ENCODE measurements around the gene C1orf50.

Gene C1orf50

GRCh38 chr1:42739753-42740700 is 27.0 kb upstream of the C1orf50 start, which contains the start of gene CLDN19:
Gene CLDN19, minus strand, starts transcription at chr1:42740236. Its CDS starts 173 bp downstream, at chr1:42740063.
- H3K4me3 ChIP-seq (ENCODE audit: extremely low read depth, insufficient read depth, low read length, poor library complexity, severe bottlenecking): no peak within 1 kb of the TSS
- no peaks in the 10 kb centered on the region for H3K9me3 ChIP-seq (ENCODE audit: control insufficient read depth, low read length)
- 55 to 56% methylated on average over 17 to 19 of the region's 27 CpGs for WGBS, 2 experiments (ENCODE audit: insufficient coverage in 2 of 2)
- H3K27ac ChIP-seq (ENCODE audit: low read depth, low read length, severe bottlenecking): no peak within 1 kb of the TSS
- H3K4me1 ChIP-seq (ENCODE audit: control insufficient read depth, insufficient read depth, low read length, poor library complexity, severe bottlenecking): peaks cover 6% of the 10 kb centered on the region
- H3K36me3 ChIP-seq (ENCODE audit: control insufficient read depth, insufficient read depth, low read length): no peaks in the 10 kb centered on the region

DNA sequence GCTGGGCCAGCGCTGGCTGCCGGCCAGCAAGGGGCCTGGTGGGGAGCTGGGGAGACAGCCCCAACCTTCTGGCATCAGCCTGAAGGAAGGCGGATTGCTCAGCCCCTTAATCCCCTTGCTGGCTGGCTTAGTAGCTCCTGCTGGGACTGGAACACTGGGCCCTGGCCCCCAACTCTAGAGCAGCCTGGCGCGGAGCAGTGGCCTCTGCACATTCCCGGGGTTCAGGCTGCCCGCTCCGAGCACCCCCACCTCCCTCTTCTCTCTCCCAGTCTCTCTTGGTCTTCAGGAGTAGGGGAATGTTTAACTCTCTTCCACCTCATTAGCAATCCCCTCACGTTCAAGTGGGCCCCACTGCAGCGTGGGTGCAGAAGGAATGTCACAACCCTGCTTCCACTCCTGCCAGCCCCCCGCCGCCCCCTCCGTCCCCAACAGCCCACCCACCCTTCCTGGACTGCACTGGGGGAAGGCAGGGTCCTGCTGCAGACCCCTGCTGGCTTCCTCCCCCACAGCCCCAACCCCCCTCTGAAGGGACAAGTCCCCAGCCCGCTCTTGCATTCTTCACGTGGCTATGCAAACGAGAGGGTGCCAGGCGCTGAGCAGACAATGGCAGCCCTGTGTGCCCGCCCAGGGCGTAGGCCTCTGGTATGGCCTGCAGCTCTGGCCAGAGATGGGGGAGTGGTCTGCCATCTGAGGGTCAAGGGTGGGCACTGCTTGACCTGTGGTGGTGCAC is 26.0 kb upstream of the C1orf50 start:
- Histone ChIP-seq H3K9me3 (ENCODE audit: control insufficient read depth, low read length) (no peaks in the 10 kb centered on the region), H3K4me3 (ENCODE audit: extremely low read depth, insufficient read depth, low read length, poor library complexity, severe bottlenecking) (no peak overlapping the region), H3K36me3 (ENCODE audit: control insufficient read depth, insufficient read depth, low read length) (peaks cover 3% of the 10 kb centered on the region), H3K4me1 (ENCODE audit: control insufficient read depth, insufficient read depth, low read length, poor library complexity, severe bottlenecking) (peaks cover 4% of the 10 kb centered on the region), H3K27ac (ENCODE audit: low read depth, low read length, severe bottlenecking) (no peak overlapping the region)
- whole genome bisulfite sequencing, 2 experiments (ENCODE audit: insufficient coverage in 2 of 2): 74 to 78% methylated on average over 8 to 12 of the region's 19 CpGs

- Histone ChIP-seq H3K4me3 (ENCODE audit: extremely low read depth, insufficient read depth, low read length, poor library complexity, severe bottlenecking) (no peak overlapping the region), H3K36me3 (ENCODE audit: control insufficient read depth, insufficient read depth, low read length) (peaks cover 10% of the 10 kb centered on the region), H3K9me3 (ENCODE audit: control insufficient read depth, low read length) (no peaks in the 10 kb centered on the region), H3K4me1 (ENCODE audit: control insufficient read depth, insufficient read depth, low read length, poor library complexity, severe bottlenecking) (peaks cover 4% of the 10 kb centered on the region), H3K27ac (ENCODE audit: low read depth, low read length, severe bottlenecking) (no peak overlapping the region)
- 95 to 97% methylated on average over 2 to 3 of the region's 4 CpGs for WGBS, 2 experiments (ENCODE audit: insufficient coverage in 2 of 2)
These were observed 25.3 kb upstream of the C1orf50 start for GRCh38 chr1:42741706-42742105.

GRCh38 chr1:42742141-42742540 is 24.9 kb upstream of the C1orf50 start:
- 88 to 100% methylated on average over 5 to 8 of the region's 8 CpGs for WGBS, 2 experiments (ENCODE audit: insufficient coverage in 2 of 2)
- Histone ChIP-seq H3K36me3 (ENCODE audit: control insufficient read depth, insufficient read depth, low read length) (peaks cover 14% of the 10 kb centered on the region), H3K4me3 (ENCODE audit: extremely low read depth, insufficient read depth, low read length, poor library complexity, severe bottlenecking) (no peak overlapping the region), H3K4me1 (ENCODE audit: control insufficient read depth, insufficient read depth, low read length, poor library complexity, severe bottlenecking) (peaks cover 4% of the 10 kb centered on the region), H3K27ac (ENCODE audit: low read depth, low read length, severe bottlenecking) (no peak overlapping the region), H3K9me3 (ENCODE audit: control insufficient read depth, low read length) (no peaks in the 10 kb centered on the region)

DNA sequence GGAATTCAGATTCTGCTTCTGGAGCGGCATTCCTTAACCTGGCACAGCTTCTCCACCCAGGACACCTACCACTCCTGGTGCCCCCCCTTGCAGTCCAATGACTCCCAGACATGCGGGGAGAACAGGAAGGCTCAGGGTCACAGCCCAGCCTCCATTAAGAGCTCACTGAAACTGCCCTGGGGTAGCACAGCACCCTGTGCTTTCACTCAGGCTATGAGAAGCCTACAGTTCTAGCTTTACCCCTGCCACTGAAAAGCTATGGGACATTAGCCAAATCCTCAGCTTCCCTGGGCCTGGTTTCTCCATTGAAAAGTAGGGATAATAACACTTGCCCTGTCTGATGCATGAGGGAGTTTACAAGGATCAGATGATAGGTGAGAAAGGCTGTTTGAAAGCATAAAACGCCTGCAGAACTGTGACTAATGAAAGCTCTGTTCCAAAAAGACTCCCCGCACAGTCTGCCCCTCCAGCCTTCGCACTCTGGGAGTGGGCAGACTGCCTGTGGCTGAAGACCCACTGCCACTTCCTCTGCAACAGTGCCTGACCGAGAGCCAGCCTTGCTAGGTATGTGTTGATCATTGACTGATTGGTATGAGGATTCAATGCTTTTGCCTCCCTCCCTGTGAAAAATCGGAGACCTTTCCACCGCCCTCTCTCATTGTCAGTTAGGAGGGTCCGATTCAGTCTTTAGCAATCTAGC is 24.3 kb upstream of the C1orf50 start:
- no peak overlapping the region for H3K27ac ChIP-seq (ENCODE audit: low read depth, low read length, severe bottlenecking)
- no peak overlapping the region for H3K4me3 ChIP-seq (ENCODE audit: extremely low read depth, insufficient read depth, low read length, poor library complexity, severe bottlenecking)
- peaks cover 4% of the 10 kb centered on the region for H3K4me1 ChIP-seq (ENCODE audit: control insufficient read depth, insufficient read depth, low read length, poor library complexity, severe bottlenecking)
- WGBS, 2 experiments (ENCODE audit: insufficient coverage in 2 of 2): 91 to 96% methylated on average over 7 to 8 of the region's 9 CpGs
- no peaks in the 10 kb centered on the region for H3K9me3 ChIP-seq (ENCODE audit: control insufficient read depth, low read length)
- H3K36me3 ChIP-seq (ENCODE audit: control insufficient read depth, insufficient read depth, low read length): peaks cover 19% of the 10 kb centered on the region

DNA sequence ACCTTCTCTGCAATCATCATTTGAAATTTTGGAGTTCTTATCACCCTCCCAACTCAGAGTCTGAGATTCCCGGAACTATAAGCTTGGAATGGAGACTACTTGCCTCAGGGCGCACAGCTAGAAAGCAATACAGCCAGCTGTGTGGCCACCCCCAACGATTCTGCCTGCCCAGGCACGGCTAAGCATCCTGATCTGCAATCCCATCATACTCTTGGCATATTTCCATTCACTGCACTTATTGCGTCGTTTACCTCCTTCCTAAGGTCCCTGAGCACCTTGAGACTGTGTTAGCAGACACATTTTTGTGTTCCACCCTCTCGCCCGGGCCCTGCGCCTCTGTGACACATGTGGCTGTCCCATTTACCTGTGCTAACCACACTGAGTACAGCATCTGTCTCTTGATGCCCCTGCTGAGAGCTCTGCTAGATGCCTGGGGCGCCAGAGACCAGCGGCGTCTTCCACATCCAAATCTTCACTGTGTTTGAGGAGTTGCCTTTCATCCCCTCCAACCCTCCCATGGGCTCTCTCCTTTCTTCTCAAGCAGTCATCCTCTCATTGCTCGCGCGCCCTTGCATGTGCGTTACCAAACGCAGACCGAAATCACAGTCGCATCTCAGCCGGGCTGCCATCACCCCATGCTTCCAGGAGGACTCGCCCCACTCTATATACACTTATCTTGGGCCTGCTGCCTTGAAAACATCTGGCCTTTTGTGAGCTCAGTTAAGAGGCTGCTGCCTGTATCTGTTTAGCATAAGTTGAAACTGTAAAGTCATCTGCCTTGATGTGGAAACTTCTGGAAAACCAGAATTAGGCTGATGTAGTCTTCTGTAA is 23.5 kb upstream of the C1orf50 start:
- Histone ChIP-seq H3K36me3 (ENCODE audit: control insufficient read depth, insufficient read depth, low read length) (peaks cover 26% of the 10 kb centered on the region), H3K27ac (ENCODE audit: low read depth, low read length, severe bottlenecking) (no peak overlapping the region), H3K4me1 (ENCODE audit: control insufficient read depth, insufficient read depth, low read length, poor library complexity, severe bottlenecking) (peaks cover 4% of the 10 kb centered on the region), H3K4me3 (ENCODE audit: extremely low read depth, insufficient read depth, low read length, poor library complexity, severe bottlenecking) (no peak overlapping the region), H3K9me3 (ENCODE audit: control insufficient read depth, low read length) (no peaks in the 10 kb centered on the region)
- 82 to 87% methylated on average over 20 of the region's 21 CpGs for WGBS, 2 experiments (ENCODE audit: insufficient coverage in 2 of 2)

- 94 to 100% methylated on average over 2 to 9 of the region's 9 CpGs for WGBS, 2 experiments (ENCODE audit: insufficient coverage in 2 of 2)
- Histone ChIP-seq H3K27ac (ENCODE audit: low read depth, low read length, severe bottlenecking) (no peak overlapping the region), H3K9me3 (ENCODE audit: control insufficient read depth, low read length) (no peaks in the 10 kb centered on the region), H3K4me3 (ENCODE audit: extremely low read depth, insufficient read depth, low read length, poor library complexity, severe bottlenecking) (no peak overlapping the region), H3K4me1 (ENCODE audit: control insufficient read depth, insufficient read depth, low read length, poor library complexity, severe bottlenecking) (peaks cover 4% of the 10 kb centered on the region), H3K36me3 (ENCODE audit: control insufficient read depth, insufficient read depth, low read length) (peaks cover 32% of the 10 kb centered on the region)
These were observed 23.0 kb upstream of the C1orf50 start for GRCh38 chr1:42744148-42744413.

DNA sequence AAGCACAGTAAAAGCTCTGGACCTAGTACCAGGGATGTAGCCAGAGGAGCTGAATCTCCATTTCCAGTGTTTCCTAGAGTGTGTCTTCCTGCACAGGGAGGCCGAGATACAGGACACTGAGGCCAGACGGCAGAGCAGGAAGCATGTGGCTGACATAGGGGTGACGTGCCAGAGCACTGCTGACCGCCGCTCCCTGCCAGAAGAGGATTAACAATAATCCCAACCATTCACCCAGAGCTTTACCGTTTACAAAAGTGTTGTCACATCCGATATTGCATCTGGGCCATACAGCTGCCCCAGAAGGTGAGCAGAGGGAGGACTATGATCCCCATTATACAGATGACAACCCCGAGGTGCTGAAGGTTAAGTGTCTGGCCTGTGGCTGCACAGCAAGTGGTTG is 21.2 kb upstream of the C1orf50 start:
- H3K9me3 ChIP-seq (ENCODE audit: control insufficient read depth, low read length): no peaks in the 10 kb centered on the region
- no peak overlapping the region for H3K27ac ChIP-seq (ENCODE audit: low read depth, low read length, severe bottlenecking)
- peaks cover 2% of the 10 kb centered on the region for H3K4me1 ChIP-seq (ENCODE audit: control insufficient read depth, insufficient read depth, low read length, poor library complexity, severe bottlenecking)
- WGBS, 2 experiments (ENCODE audit: insufficient coverage in 2 of 2): 92 to 95% methylated on average over 4 to 8 of the region's 8 CpGs
- no peak overlapping the region for H3K4me3 ChIP-seq (ENCODE audit: extremely low read depth, insufficient read depth, low read length, poor library complexity, severe bottlenecking)
- peaks cover 45% of the 10 kb centered on the region for H3K36me3 ChIP-seq (ENCODE audit: control insufficient read depth, insufficient read depth, low read length)

DNA sequence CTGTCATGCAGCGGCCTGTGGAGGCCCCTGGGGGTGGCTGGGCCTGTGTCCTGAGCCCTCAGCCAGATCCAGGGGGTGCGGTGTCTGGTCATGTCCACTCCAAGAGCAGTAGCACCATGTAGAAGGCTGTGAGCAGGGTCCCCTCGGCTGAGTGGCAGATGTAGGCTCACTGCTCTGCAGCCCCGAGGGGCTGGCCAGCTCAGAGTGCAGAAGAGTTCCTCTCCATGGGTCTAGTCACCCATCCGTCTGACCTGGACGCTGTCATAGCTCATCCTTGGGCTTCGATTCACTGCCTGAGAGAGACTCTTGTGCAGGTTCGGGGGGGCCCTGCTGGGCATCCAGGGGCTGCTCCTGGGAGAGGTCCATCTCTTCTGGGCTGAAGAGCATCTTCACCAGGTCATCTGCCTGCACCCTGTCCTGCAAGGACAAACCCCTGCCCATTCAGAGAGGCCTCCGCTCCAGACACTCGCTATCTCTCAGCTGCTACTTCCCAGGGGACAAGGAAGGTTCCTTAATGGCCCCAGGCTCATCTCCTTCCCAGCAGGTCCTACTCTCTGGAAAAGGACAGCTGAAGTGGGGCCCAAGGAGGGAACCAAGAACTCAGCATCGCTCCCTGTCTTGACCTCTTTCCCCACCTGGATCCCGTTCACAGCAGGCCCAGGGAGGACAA is 20.5 kb upstream of the C1orf50 start:
- no peaks in the 10 kb centered on the region for H3K4me1 ChIP-seq (ENCODE audit: control insufficient read depth, insufficient read depth, low read length, poor library complexity, severe bottlenecking)
- H3K9me3 ChIP-seq (ENCODE audit: control insufficient read depth, low read length): no peaks in the 10 kb centered on the region
- no peak overlapping the region for H3K4me3 ChIP-seq (ENCODE audit: extremely low read depth, insufficient read depth, low read length, poor library complexity, severe bottlenecking)
- H3K27ac ChIP-seq (ENCODE audit: low read depth, low read length, severe bottlenecking): no peak overlapping the region
- H3K36me3 ChIP-seq (ENCODE audit: control insufficient read depth, insufficient read depth, low read length): peaks cover 47% of the 10 kb centered on the region
- WGBS, 2 experiments (ENCODE audit: insufficient coverage in 2 of 2): 95 to 96% methylated on average over 11 to 12 of the region's 12 CpGs
